Loucy (cell line): ENCODE data around the gene PUM2.

ENCODE experiments used
- H2AFZ ChIP-seq: fragments of 200-600 bp; sonication (generic); 2 replicates; pipeline ENCODE4 v1.6.0; 2016; ENCODE audit warnings: antibody characterized with exemption, mild to moderate bottlenecking, low read length, moderate library complexity
- H3F3A ChIP-seq: fragments of 200-600 bp; 2 replicates; pipeline ENCODE4 v1.6.0; 2016; ENCODE audit warnings: antibody characterized with exemption, low read depth, mild to moderate bottlenecking
- H3K27me3 ChIP-seq: fragments of 200-600 bp; sonication (generic); 2 replicates; pipeline ENCODE4 v1.6.1; 2014; ENCODE audit warnings: low read length, mild to moderate bottlenecking; ENCODE audit not compliant: insufficient read depth, poor library complexity, severe bottlenecking
- H3K36me3 ChIP-seq: fragments of 200-600 bp; sonication (generic); 2 replicates; pipeline ENCODE4 v1.6.1; 2016; ENCODE audit warnings: low read length; ENCODE audit not compliant: insufficient read depth
- H3K4me1 ChIP-seq: fragments of 200-600 bp; sonication (generic); 2 replicates; pipeline ENCODE4 v1.5.1; 2014; ENCODE audit warnings: low read length, mild to moderate bottlenecking; ENCODE audit not compliant: insufficient read depth, poor library complexity, severe bottlenecking
- H3K4me2 ChIP-seq: fragments of 200-600 bp; sonication (generic); 2 replicates; pipeline ENCODE4 v1.6.0; 2014; ENCODE audit warnings: antibody characterized with exemption, low read length, low read depth, mild to moderate bottlenecking; ENCODE audit not compliant: poor library complexity, severe bottlenecking
- H3K4me3 ChIP-seq: fragments of 200-600 bp; sonication (generic); 2 replicates; pipeline ENCODE4 v1.5.1; 2014; ENCODE audit warnings: low read length, mild to moderate bottlenecking, mixed read lengths; ENCODE audit not compliant: poor library complexity, severe bottlenecking
- H3K79me2 ChIP-seq: fragments of 200-600 bp; sonication (generic); 2 replicates; pipeline ENCODE4 v1.6.1; 2014; ENCODE audit warnings: low read length; ENCODE audit not compliant: insufficient read depth
- H3K9ac ChIP-seq: fragments of 200-600 bp; sonication (generic); 2 replicates; pipeline ENCODE4 v1.6.0; 2014; ENCODE audit warnings: mild to moderate bottlenecking, low read depth, low read length, moderate library complexity; ENCODE audit not compliant: poor library complexity, severe bottlenecking
- H3K9me2 ChIP-seq: fragments of 200-600 bp; sonication (generic); replicated peaks from 2 replicates; pipeline ENCODE4 v1.6.1; 2016; ENCODE audit warnings: low read depth, low read length, mixed read lengths
- H3K9me3 ChIP-seq: fragments of 200-600 bp; sonication (generic); 2 replicates; pipeline ENCODE4 v1.6.1; 2014; ENCODE audit warnings: mild to moderate bottlenecking, antibody characterized with exemption, low read length, low read depth; ENCODE audit not compliant: insufficient read depth
- H4K20me1 ChIP-seq: fragments of 200-600 bp; sonication (generic); 2 replicates; pipeline ENCODE4 v1.6.0; 2014; ENCODE audit warnings: antibody characterized with exemption, low read length, mild to moderate bottlenecking; ENCODE audit not compliant: insufficient read depth, poor library complexity, severe bottlenecking
- CTCF ChIP-seq: fragments of 200-600 bp; sonication (generic); conservative IDR thresholded peaks from 2 replicates; pipeline ENCODE4 v1.5.1; 2014; ENCODE audit warnings: mild to moderate bottlenecking, antibody characterized with exemption, low read length
- EZH2phosphoT487 ChIP-seq: fragments of 200-600 bp; IDR thresholded peaks from 2 replicates; pipeline ENCODE4 v1.6.1; 2018; ENCODE audit warnings: antibody characterized with exemption, mild to moderate bottlenecking, moderate library complexity, borderline replicate concordance

PUM2 gene

DNA sequence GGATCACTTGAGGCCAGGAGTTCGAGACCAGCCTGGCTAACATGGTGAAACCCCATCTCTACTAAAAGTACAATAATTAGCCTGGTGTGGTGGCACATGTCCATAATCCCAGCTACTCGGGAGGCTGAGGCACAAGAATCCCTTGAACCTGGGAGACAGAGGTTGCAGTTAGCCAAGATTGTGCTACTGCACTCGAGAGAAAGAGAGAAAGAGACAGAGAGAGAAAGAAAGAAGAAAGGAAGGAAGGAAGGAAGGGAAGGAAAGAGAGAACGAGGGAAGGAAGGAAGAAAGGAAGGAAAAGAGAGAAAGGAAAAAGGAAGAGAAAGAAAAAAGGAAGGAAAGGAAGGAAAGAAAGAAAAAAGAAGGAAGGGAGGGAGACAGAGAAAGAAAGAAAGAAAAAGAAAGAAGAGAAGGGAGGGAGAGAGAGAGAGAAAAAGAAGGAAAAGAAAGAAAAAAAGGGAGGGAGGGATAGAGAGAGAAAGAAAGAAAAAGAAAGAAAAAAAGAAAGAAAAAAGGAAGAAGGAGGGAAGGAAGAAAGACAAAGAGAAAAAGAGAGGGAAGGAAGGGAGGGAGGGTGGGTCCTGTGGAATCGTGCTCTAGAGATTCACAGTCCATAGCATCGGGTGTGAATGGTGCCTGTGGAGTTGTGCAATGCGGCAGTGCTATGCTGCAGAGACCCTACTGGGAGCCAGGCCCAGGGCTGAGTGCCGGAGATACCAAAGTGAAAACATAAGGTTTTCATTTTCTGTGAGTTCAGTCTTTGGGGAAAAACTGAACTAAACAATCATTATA, 121.1 kb downstream of the PUM2 start:
- Histone ChIP-seq H3K9ac (no peak overlapping the region), H3K4me1 (no peaks in the 10 kb centered on the region), H4K20me1 (no peaks in the 10 kb centered on the region), H3K79me2 (no peaks in the 10 kb centered on the region), H3K9me3 (no peaks in the 10 kb centered on the region), H3K9me2 (no peaks in the 10 kb centered on the region), H2AFZ (no peak overlapping the region), H3F3A (no peaks in the 10 kb centered on the region), H3K36me3 (no peaks in the 10 kb centered on the region), H3K27me3 (no peaks in the 10 kb centered on the region), H3K4me2 (no peak overlapping the region), H3K4me3 (no peak overlapping the region)
- TF ChIP-seq EZH2phosphoT487 (no peak), CTCF (no peak)

DNA sequence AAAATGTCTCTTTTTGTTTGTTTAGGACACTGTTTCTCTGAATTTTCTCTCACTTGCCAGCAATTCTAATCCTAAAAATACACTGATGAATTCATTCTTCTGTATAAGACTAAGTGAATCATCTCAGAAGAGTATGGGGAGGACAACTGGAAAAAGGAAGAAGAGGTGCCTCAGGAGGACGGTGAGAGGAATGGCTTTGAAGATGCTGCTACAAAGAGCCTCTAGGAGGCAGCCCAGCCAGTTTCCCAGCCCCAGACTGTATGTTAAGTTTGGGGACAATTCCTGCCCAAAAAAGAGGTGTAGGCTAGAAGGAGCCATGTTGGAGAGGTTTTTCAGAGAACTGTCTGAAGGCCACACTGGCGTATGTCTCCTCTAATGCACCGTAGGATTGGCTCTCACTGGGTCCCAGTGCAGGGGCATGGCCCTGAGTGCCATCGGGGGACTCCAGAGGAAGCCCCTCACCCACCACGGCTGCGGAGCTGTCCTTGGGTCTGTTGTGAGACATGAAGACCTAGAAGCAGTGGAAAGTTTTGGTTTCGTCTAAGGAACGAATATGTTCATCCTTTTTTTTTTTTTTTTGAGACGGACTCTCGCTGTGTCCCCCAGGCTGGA, 122.6 kb downstream of the PUM2 start:
- H3F3A ChIP-seq = no peaks in the 10 kb centered on the region
- TF ChIP-seq EZH2phosphoT487 (no peak), CTCF (no peak)
- no peaks in the 10 kb centered on the region for H3K9me3 ChIP-seq
- no peak overlapping the region for H3K9ac ChIP-seq
- no peaks in the 10 kb centered on the region for H3K36me3 ChIP-seq
- no peak overlapping the region for H2AFZ ChIP-seq
- H3K27me3 ChIP-seq = no peaks in the 10 kb centered on the region
- no peaks in the 10 kb centered on the region for H3K9me2 ChIP-seq
- no peak overlapping the region for H3K4me2 ChIP-seq
- H3K79me2 ChIP-seq = no peaks in the 10 kb centered on the region
- H3K4me1 ChIP-seq = no peaks in the 10 kb centered on the region
- no peaks in the 10 kb centered on the region for H4K20me1 ChIP-seq
- H3K4me3 ChIP-seq = no peak overlapping the region

- no peak overlapping the region for H3K4me3 ChIP-seq
- TF ChIP-seq EZH2phosphoT487 = no peak
These were observed 124.5 kb downstream of the PUM2 start for GRCh38 chr2:20226152-20226545.

More at GRCh38 chr2:20226152-20226545, 124.5 kb downstream of the PUM2 start:
- H3K9me3 ChIP-seq = no peaks in the 10 kb centered on the region
- H3K27me3 ChIP-seq = no peaks in the 10 kb centered on the region
- H3K4me2 ChIP-seq = no peak overlapping the region
- H3K9me2 ChIP-seq = no peaks in the 10 kb centered on the region
- no peaks in the 10 kb centered on the region for H4K20me1 ChIP-seq
- H3K9ac ChIP-seq = no peak overlapping the region
- H3F3A ChIP-seq = no peaks in the 10 kb centered on the region
- H3K36me3 ChIP-seq = no peaks in the 10 kb centered on the region
- no peaks in the 10 kb centered on the region for H3K79me2 ChIP-seq
- H2AFZ ChIP-seq = no peak overlapping the region
- H3K4me1 ChIP-seq = no peaks in the 10 kb centered on the region
